HEK293T (cell line): ENCODE data around the gene TFDP1.

Experiments used
- ARNT ChIP-seq: fragments of 450-650 bp; IDR thresholded peaks from 2 replicates; pipeline ENCODE4 v1.6.1; 2017; ENCODE audit warnings: mild to moderate bottlenecking
- BHLHE40 ChIP-seq: fragments of 450-650 bp; IDR thresholded peaks from 2 replicates; pipeline ENCODE4 v1.6.1; 2016; ENCODE audit warnings: mild to moderate bottlenecking, moderate library complexity, borderline replicate concordance
- CTBP1 ChIP-seq: fragments of 450-650 bp; IDR thresholded peaks from 2 replicates; pipeline ENCODE4 v1.6.1; 2016; ENCODE audit warnings: borderline replicate concordance
- ELF4 ChIP-seq: fragments of 450-650 bp; IDR thresholded peaks from 2 replicates; pipeline ENCODE4 v1.6.1; 2017; ENCODE audit warnings: antibody characterized with exemption
- FOXA1 ChIP-seq: fragments of 450-650 bp; IDR thresholded peaks from 2 replicates; pipeline ENCODE4 v1.6.1; 2016; ENCODE audit warnings: mild to moderate bottlenecking
- FOXK2 ChIP-seq: fragments of 450-650 bp; IDR thresholded peaks from 2 replicates; pipeline ENCODE4 v1.6.1; 2016; ENCODE audit warnings: mild to moderate bottlenecking
- FOXM1 ChIP-seq: fragments of 450-650 bp; IDR thresholded peaks from 2 replicates; pipeline ENCODE4 v1.6.1; 2017; ENCODE audit warnings: mild to moderate bottlenecking, borderline replicate concordance
- LEF1 ChIP-seq: fragments of 450-650 bp; IDR thresholded peaks from 2 replicates; pipeline ENCODE4 v1.6.1; 2017; ENCODE audit warnings: mild to moderate bottlenecking, borderline replicate concordance
- SP1 ChIP-seq: fragments of 450-650 bp; IDR thresholded peaks from 2 replicates; pipeline ENCODE4 v1.6.1; 2017
- SUZ12 ChIP-seq: fragments of 450-650 bp; IDR thresholded peaks from 2 replicates; pipeline ENCODE4 v1.6.1; 2016; ENCODE audit warnings: mild to moderate bottlenecking
- TARDBP ChIP-seq: fragments of 450-650 bp; IDR thresholded peaks from 2 replicates; pipeline ENCODE4 v1.6.1; 2016
- ZNF384 ChIP-seq: fragments of 450-650 bp; IDR thresholded peaks from 2 replicates; pipeline ENCODE4 v1.6.1; 2016
- TF ChIP-seq, protein P1 (sequence below): fragments of 450-650 bp; IDR thresholded peaks from 2 replicates; pipeline ENCODE4 v1.6.1; 2016

DNA sequence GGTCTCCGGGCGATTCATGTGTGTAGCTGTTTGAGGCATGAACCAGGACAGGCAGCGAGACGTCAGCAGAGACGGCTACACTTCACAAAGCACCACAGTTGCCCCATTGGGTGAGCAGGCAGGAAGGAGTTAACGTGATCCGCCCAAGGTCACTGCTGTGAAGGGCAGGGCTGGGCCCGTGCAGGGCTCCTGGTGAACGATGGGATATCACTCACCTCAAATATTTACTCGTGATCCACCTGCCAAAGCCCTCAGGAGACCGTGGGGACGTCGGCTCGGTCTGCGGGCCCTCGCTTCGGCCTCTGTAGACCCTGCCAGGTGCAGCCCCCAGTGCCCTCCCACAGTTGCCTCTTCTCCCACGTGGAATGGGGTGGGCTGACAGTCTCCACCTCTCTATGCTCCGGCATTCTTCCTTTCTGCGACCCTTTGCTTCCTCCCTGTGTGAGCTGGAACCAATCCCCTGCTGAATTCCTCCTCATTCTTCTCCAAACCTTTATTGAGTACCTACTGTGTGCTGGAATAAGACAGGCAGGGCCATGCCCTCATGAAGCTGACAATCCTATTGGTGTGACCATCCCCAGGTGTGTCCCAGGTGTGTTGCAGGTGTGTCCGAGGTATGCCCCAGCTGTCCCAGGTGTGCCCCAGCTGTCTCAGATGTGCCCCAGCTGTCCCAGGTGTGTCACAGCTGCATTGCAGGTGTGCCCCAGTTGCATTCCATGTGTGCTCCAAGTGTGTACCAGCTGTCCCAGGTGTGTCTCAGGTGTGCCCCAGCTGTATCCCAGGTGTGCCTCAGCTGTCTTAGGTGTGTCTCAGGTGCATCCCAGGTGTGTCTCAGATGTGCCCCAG lies 80.4 kb downstream of the TFDP1 start:
- no peak for TF ChIP-seq SP1
- TF ChIP-seq LEF1, result no peak
- no peak for TF ChIP-seq ZNF384
- no peak for TF ChIP-seq FOXM1
- TF ChIP-seq FOXA1, result no peak
- TF ChIP-seq ARNT, result no peak
- TF ChIP-seq BHLHE40, result no peak
- TF ChIP-seq, protein P1, sequence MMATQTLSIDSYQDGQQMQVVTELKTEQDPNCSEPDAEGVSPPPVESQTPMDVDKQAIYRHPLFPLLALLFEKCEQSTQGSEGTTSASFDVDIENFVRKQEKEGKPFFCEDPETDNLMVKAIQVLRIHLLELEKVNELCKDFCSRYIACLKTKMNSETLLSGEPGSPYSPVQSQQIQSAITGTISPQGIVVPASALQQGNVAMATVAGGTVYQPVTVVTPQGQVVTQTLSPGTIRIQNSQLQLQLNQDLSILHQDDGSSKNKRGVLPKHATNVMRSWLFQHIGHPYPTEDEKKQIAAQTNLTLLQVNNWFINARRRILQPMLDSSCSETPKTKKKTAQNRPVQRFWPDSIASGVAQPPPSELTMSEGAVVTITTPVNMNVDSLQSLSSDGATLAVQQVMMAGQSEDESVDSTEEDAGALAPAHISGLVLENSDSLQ, result no peak
- no peak for TF ChIP-seq SUZ12
- TF ChIP-seq FOXK2, result no peak
- no peak for TF ChIP-seq CTBP1
- no peak for TF ChIP-seq ELF4
- TF ChIP-seq TARDBP, result no peak
